HG03378 (cell line): ENCODE data around the gene IDH3B.
"Not testable (repeated sequence)": the region's sequence is repeated elsewhere in the genome, so short reads cannot be mapped to it uniquely, and the experiment has no call there.

ENCODE experiments used
- ATAC-seq: cut with Tn5 transposase; IDR thresholded peaks from one replicate; pipeline ENCODE4 v1.9.1; 2021; ENCODE audit warnings: mild to moderate bottlenecking, moderate library complexity; ENCODE audit not compliant: unreplicated experiment

The IDH3B gene

GRCh38 chr20:2695206-2695983 lies 31.4 kb upstream of the IDH3B start:
- ATAC-seq: no peak

GRCh38 chr20:2694519-2694918 lies 30.5 kb upstream of the IDH3B start:
- ATAC-seq: no peak

GRCh38 chr20:2694008-2694471 lies 30.0 kb upstream of the IDH3B start:
- ATAC-seq: no peak

- ATAC-seq: no peak
Observed at GRCh38 chr20:2693286-2694007, 29.4 kb upstream of the IDH3B start.

GRCh38 chr20:2692886-2693285 lies 28.9 kb upstream of the IDH3B start:
- no peak for ATAC-seq

GRCh38 chr20:2692036-2692885 lies 28.2 kb upstream of the IDH3B start, which contains the start of gene EBF4:
Gene EBF4 (plus strand): TSS chr20:2692780. CDS start chr20:2693646, 866 bp downstream.
- no peak for ATAC-seq

- ATAC-seq: no peak
Observed at GRCh38 chr20:2691663-2692035, 27.6 kb upstream of the IDH3B start.

- ATAC-seq: no peak
Observed at GRCh38 chr20:2691127-2691526, 27.1 kb upstream of the IDH3B start.

- no peak for ATAC-seq
Observed at GRCh38 chr20:2690718-2691117, 26.7 kb upstream of the IDH3B start.

GRCh38 chr20:2690213-2690612 lies 26.2 kb upstream of the IDH3B start:
- no peak for ATAC-seq

- no peak for ATAC-seq
Observed at GRCh38 chr20:2688041-2688591, 24.1 kb upstream of the IDH3B start.

GRCh38 chr20:2687514-2687913 lies 23.5 kb upstream of the IDH3B start:
- no peak for ATAC-seq

- not testable (repeated sequence) for ATAC-seq
Observed at GRCh38 chr20:2684817-2685216, 20.8 kb upstream of the IDH3B start.

GRCh38 chr20:2682040-2682439 lies 18.0 kb upstream of the IDH3B start:
- ATAC-seq: not testable (repeated sequence)

- no peak for ATAC-seq
Observed at GRCh38 chr20:2680046-2680445, 16.0 kb upstream of the IDH3B start.

- no peak for ATAC-seq
Observed at GRCh38 chr20:2673453-2673852, 9.4 kb upstream of the IDH3B start.

GRCh38 chr20:2672446-2672845 lies 8.4 kb upstream of the IDH3B start:
- ATAC-seq: no peak

- no peak for ATAC-seq
Observed at GRCh38 chr20:2671977-2672376, 8.0 kb upstream of the IDH3B start.

GRCh38 chr20:2663364-2663886 lies 591 bp downstream of the IDH3B start:
- no peak for ATAC-seq

GRCh38 chr20:2659547-2659946 lies 4.5 kb downstream of the IDH3B start:
- no peak for ATAC-seq
